Measurements from ENCODE around the gene DPP6. TPM values are rescaled to one million over a fixed set of nuclear protein-coding genes. Genes with fewer than 3 reads are reported as not detected.
A peak's percentile ranks its signal among the peaks of the same experiment; 100 is the strongest.
"Not testable (repeated sequence)": the region's sequence is repeated elsewhere in the genome, so short reads cannot be mapped to it uniquely, and the experiment has no call there.

DPP6 gene
- total RNA-seq, 4 donors from 2014 or later, result 0.60 to 1.7 (median 1.6) TPM; not detected in 1

DNA sequence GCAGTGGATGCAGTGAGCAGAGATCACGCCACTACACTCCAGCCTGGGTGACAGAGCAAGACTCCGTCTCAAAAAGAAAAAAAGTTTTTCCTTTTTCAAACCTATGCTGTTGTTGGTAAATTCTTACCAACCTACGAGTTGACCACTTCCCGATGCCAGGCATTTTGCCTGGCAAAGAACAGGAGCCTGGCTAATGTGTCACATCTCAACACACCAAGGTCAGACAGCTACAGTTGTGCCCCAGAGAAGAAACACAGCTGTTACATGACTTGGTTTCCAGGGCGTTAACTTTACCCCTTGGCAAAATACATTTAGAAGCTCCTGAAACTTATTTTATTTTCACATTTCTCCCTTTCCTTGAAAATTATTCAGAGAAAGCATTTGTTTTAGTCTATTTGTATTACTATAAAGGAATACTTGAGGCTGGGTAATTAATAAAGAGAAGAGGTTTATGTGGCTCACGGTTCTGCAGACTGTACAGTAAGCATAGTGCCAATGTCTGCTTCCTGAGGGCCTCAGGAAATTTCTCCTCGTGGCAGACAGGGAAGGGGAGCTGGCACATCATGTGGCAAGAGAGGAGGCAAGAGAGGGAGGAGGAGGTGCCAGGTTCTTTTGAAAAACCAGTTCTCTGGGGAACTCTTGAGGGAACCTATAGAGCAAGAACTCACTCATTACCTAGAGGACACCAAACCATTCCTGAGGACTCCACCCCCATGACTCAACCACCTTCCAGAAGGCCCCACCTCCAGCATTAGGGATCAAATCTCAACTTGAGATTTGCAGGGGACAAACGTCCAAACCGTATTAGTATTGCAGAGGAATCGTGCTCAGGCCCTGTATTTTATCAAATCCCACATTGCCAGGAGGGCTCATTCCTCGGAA lies 867.4 kb downstream of the DPP6 start:
- TF ChIP-seq EP300 (IDR thresholded peaks at IDR 0.05) (no peak), POLR2A (IDR thresholded peaks at IDR 0.05) (no peak)
- TF ChIP-seq, protein P1, sequence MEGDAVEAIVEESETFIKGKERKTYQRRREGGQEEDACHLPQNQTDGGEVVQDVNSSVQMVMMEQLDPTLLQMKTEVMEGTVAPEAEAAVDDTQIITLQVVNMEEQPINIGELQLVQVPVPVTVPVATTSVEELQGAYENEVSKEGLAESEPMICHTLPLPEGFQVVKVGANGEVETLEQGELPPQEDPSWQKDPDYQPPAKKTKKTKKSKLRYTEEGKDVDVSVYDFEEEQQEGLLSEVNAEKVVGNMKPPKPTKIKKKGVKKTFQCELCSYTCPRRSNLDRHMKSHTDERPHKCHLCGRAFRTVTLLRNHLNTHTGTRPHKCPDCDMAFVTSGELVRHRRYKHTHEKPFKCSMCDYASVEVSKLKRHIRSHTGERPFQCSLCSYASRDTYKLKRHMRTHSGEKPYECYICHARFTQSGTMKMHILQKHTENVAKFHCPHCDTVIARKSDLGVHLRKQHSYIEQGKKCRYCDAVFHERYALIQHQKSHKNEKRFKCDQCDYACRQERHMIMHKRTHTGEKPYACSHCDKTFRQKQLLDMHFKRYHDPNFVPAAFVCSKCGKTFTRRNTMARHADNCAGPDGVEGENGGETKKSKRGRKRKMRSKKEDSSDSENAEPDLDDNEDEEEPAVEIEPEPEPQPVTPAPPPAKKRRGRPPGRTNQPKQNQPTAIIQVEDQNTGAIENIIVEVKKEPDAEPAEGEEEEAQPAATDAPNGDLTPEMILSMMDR (IDR thresholded peaks at IDR 0.05), result no peak
- H3K27me3 ChIP-seq, result peaks cover 0 to 20% of the 10 kb centered on the region in 2 donors
- WGBS, 2 donors, result 65 to 68% methylated on average over 11 of the region's 11 CpGs
- DNase-seq (ENCODE audit: low spot score in 2 of 2), result no peak
- no peaks in the 10 kb centered on the region for H3K36me3 ChIP-seq
- H3K9me3 ChIP-seq, result no peaks in the 10 kb centered on the region
- peaks cover 0 to 2% (median 0%) of the 10 kb centered on the region in 4 donors for H3K4me1 ChIP-seq
- H3K4me3 ChIP-seq, result no peak overlapping the region
- no peak overlapping the region for H3K27ac ChIP-seq

DNA sequence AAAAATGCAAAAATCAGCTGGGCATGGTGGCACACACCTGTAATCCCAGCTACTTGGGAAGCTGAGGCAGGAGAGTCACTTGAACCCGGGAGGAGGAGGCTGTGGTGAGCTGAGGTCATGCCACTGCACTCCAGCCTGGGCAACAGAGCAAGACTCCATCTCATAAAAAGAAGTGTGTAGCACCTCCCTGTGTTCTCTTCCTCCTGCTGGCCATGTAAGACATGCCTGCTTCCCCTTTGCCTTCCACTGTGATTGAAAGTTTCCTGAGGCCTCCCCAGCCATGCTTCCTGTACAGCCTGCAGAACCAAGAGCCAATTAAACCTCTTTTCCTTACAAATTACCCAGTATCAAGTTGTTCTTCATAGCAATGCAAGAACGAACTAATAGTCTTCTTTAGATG lies 870.3 kb downstream of the DPP6 start:
- not testable (repeated sequence) for H3K4me3 ChIP-seq; H3K27me3 ChIP-seq; H3K27ac ChIP-seq; H3K4me1 ChIP-seq; H3K9me3 ChIP-seq; H3K36me3 ChIP-seq; DNase-seq (ENCODE audit: low spot score in 2 of 2)
- 80 to 87% methylated on average over 2 of the region's 2 CpGs for WGBS, 2 donors

DNA sequence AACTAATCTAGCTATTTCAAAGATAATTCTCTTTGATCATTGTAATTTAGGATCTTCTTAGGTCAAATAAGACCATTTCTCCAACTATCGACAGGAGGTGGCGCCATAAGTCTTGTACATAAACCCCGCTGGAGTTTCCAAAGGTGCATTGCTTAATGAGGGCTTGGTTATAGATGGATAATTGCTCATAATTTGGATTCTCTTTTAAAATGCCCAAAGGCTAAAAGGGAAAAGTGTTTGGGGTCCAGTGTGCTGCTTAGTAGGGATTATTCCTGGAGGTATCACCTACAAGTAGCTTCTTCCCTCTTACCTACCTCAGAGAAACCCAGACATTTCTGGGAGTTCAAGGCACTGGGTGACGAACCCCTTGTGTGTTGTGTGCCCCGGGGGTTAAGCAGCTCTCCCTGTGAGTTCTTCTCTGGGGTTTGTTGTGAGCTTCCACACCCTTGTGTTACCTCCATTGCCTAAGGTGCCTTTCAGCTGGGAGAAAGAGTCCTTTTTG lies 875.5 kb downstream of the DPP6 start:
- no peaks in the 10 kb centered on the region for H3K9me3 ChIP-seq
- no peaks in the 10 kb centered on the region for H3K36me3 ChIP-seq
- WGBS, 2 donors, result 2% methylated on average over 5 of the region's 5 CpGs
- no peaks in the 10 kb centered on the region for H3K27me3 ChIP-seq
- peak overlapping the region; percentile 80 to 93 (median 88) for H3K27ac ChIP-seq
- peaks cover 0 to 16% (median 8%) of the 10 kb centered on the region in 4 donors for H3K4me1 ChIP-seq
- TF ChIP-seq POLR2A (IDR thresholded peaks at IDR 0.05) (no peak), EP300 (IDR thresholded peaks at IDR 0.05) (no peak)
- TF ChIP-seq, protein P1 (IDR thresholded peaks at IDR 0.05), result peak; percentile 49 to 79 (median 60)
- peak overlapping the region; percentile 38 to 56 (median 50) for H3K4me3 ChIP-seq
- DNase-seq (ENCODE audit: low spot score in 2 of 2), result peak; percentile 81 to 98

DNA sequence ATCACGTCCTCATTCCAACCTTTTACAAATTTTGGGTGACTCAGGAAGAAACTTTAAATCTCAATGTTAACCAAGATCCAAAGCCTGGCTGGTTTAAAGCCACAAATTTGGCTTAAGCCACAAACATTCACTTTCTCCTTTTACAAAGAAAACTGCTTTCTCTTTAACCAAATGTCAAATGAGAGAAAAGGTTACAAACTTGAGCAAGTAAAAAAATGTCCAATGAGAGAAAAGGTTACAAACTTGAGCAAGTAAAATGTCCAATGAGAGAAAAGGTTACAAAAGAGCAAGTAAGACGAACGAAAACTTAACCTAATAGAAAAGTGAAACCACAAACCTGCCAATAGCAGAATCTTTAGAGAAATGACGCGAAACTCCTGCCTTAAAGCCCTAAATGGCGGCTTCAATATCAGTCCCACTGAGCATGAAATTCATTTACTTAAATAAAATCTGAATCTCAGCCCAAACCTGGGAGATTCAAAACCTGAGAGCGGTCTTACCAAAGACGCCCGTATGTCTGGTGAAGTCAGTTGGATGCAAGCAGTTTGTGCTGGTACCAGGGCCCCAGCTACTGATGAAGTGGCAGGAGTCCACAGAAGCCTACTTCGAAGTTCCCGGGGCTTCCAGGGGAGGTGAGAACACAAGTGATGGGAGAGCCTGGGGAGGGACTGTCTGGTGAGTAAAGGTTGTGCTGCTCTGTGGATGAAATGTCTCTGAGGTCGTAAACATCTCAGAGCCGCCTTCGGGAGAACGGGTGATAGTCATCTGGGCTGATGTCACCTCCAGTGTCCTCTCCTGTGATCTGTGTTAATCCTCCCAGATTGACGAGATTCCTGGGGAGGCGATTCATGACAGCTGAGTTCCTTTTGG lies 876.2 kb downstream of the DPP6 start:
- peak overlapping the region; percentile 80 to 93 (median 88) for H3K27ac ChIP-seq
- peak overlapping the region; percentile 38 to 56 (median 50) for H3K4me3 ChIP-seq
- 9 to 21% methylated on average over 17 of the region's 17 CpGs for WGBS, 2 donors
- H3K4me1 ChIP-seq, result peaks cover 0 to 16% (median 8%) of the 10 kb centered on the region in 4 donors
- DNase-seq (ENCODE audit: low spot score in 2 of 2), result peak in 1 of 2 donors; percentile 25
- H3K27me3 ChIP-seq, result no peaks in the 10 kb centered on the region
- peak in 1 of 2 donors; percentile 45 for TF ChIP-seq POLR2A (IDR thresholded peaks at IDR 0.05)
- TF ChIP-seq, protein P1 (IDR thresholded peaks at IDR 0.05), result no peak
- peak; percentile 50 to 63 for TF ChIP-seq EP300 (IDR thresholded peaks at IDR 0.05)
- no peaks in the 10 kb centered on the region for H3K9me3 ChIP-seq
- peaks cover 0 to 6% (median 0%) of the 10 kb centered on the region in 3 donors for H3K36me3 ChIP-seq

DNA sequence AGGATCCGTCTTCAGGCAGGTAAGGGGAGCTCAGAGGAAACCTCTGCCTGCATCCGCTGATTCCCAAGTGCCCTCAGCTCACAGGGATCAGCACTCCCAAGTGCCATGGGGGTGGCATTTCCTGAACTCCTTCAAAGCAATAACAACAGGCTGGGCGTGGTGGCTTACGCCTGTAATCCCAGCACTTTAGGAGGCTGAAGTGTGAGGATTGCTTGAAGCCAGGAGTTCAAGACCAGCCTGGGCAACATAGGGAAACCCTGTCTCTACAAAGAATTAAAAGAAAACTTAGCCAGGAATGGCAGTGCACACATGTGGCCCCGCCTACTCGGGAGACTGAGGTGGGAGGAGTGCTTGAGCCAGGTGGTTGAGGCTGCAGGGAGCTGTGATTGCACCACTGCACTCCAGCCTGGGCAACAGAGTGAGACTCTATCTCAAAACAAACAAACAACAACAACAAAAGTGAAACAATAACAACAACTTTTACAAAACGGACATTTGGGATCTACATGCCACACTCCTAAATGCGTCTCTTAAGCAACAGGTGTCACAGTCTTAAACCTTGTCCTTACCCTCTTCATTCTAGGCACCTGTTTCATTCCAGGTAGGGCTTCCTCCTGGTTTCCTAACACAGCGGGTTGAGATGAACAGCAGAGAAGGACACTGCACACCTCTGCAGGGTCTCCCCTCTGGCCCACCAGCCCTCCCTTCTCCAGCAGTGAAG lies 877.0 kb downstream of the DPP6 start:
- Histone ChIP-seq H3K36me3 (peaks cover 0 to 14% (median 0%) of the 10 kb centered on the region in 3 donors), H3K9me3 (no peaks in the 10 kb centered on the region), H3K27ac (peak overlapping the region; percentile 80 to 93 (median 88)), H3K4me1 (peaks cover 0 to 16% (median 8%) of the 10 kb centered on the region in 4 donors), H3K4me3 (peak overlapping the region; percentile 38 to 56 (median 50)), H3K27me3 (no peaks in the 10 kb centered on the region)
- TF ChIP-seq, protein P1 (IDR thresholded peaks at IDR 0.05), result no peak
- no peak for TF ChIP-seq POLR2A (IDR thresholded peaks at IDR 0.05)
- TF ChIP-seq EP300 (IDR thresholded peaks at IDR 0.05), result no peak
- WGBS, 2 donors, result 68 to 76% methylated on average over 9 of the region's 9 CpGs
- no peak for DNase-seq (ENCODE audit: low spot score in 2 of 2)

All from tibial nerve (tissue), 4 donors.